ENCODE results near the gene ATP5MC3.
A peak's percentile ranks its signal among the peaks of the same experiment; 100 is the strongest.

Gene ATP5MC3

GRCh38 chr2:175187378-175187777 is 5.9 kb upstream of the ATP5MC3 start:
- peak; percentile 63 for ATAC-seq
- TF ChIP-seq OSR1 (CRISPR knock-in tag; IDR thresholded peaks at IDR 0.05) (no peak), ZNF70 (CRISPR knock-in tag; IDR thresholded peaks at IDR 0.05) (no peak), ESRRG (CRISPR knock-in tag; IDR thresholded peaks at IDR 0.05) (no peak), ZNF565 (CRISPR knock-in tag; conservative IDR thresholded peaks at IDR 0.05; ENCODE audit: low read depth) (no peak), ZFP3 (CRISPR knock-in tag; IDR thresholded peaks at IDR 0.05) (no peak), ZNF8 (CRISPR knock-in tag; IDR thresholded peaks at IDR 0.05) (no peak), POU6F1 (CRISPR knock-in tag; IDR thresholded peaks at IDR 0.05; ENCODE audit: borderline replicate concordance, low read depth) (no peak), SNAI2 (CRISPR knock-in tag; IDR thresholded peaks at IDR 0.05) (no peak), TSHZ2 (CRISPR knock-in tag; IDR thresholded peaks at IDR 0.05) (no peak)

- ATAC-seq = no peak
- TF ChIP-seq RARB (CRISPR knock-in tag; IDR thresholded peaks at IDR 0.05) = no peak
- TF ChIP-seq ZNF8 (CRISPR knock-in tag; IDR thresholded peaks at IDR 0.05) = no peak
- TF ChIP-seq ZC3H10 (CRISPR knock-in tag; IDR thresholded peaks at IDR 0.05) = no peak
- TF ChIP-seq ZFP30 (CRISPR knock-in tag; IDR thresholded peaks at IDR 0.05) = no peak
- no peak for TF ChIP-seq GLIS3 (CRISPR knock-in tag; IDR thresholded peaks at IDR 0.05)
- no peak for TF ChIP-seq ZNF565 (CRISPR knock-in tag; conservative IDR thresholded peaks at IDR 0.05; ENCODE audit: low read depth)
- no peak for TF ChIP-seq PATZ1 (CRISPR knock-in tag; IDR thresholded peaks at IDR 0.05; ENCODE audit: borderline replicate concordance)
- TF ChIP-seq CSDC2 (CRISPR knock-in tag; IDR thresholded peaks at IDR 0.05) = no peak
Observed at GRCh38 chr2:175183674-175184073, 2.2 kb upstream of the ATP5MC3 start.

- ATAC-seq = no peak
- TF ChIP-seq RARB (CRISPR knock-in tag; IDR thresholded peaks at IDR 0.05) = no peak
- TF ChIP-seq TSHZ2 (CRISPR knock-in tag; IDR thresholded peaks at IDR 0.05) = no peak
- no peak for TF ChIP-seq ZFP30 (CRISPR knock-in tag; IDR thresholded peaks at IDR 0.05)
- no peak for TF ChIP-seq CSDC2 (CRISPR knock-in tag; IDR thresholded peaks at IDR 0.05)
- TF ChIP-seq CSRNP3 (CRISPR knock-in tag; IDR thresholded peaks at IDR 0.05) = no peak
- TF ChIP-seq OSR1 (CRISPR knock-in tag; IDR thresholded peaks at IDR 0.05) = no peak
- no peak for TF ChIP-seq PPARA (CRISPR knock-in tag; IDR thresholded peaks at IDR 0.05; ENCODE audit: borderline replicate concordance)
- no peak for TF ChIP-seq ARNTL (CRISPR knock-in tag; IDR thresholded peaks at IDR 0.05; ENCODE audit: borderline replicate concordance, low read depth)
- TF ChIP-seq TCF4 (CRISPR knock-in tag; IDR thresholded peaks at IDR 0.05; ENCODE audit: borderline replicate concordance) = no peak
- TF ChIP-seq ZNF565 (CRISPR knock-in tag; conservative IDR thresholded peaks at IDR 0.05; ENCODE audit: low read depth) = no peak
- TF ChIP-seq CREB5 (CRISPR knock-in tag; IDR thresholded peaks at IDR 0.05; ENCODE audit: low read depth) = no peak
- TF ChIP-seq ISL1 (CRISPR knock-in tag; IDR thresholded peaks at IDR 0.05) = no peak
- no peak for TF ChIP-seq ZNF8 (CRISPR knock-in tag; IDR thresholded peaks at IDR 0.05)
Observed at GRCh38 chr2:175181877-175182308, 383 bp upstream of the ATP5MC3 start.
